BJ (cell line): ENCODE data around the gene PLEKHO2. TPM values are rescaled to one million over a fixed set of nuclear protein-coding genes. Genes with fewer than 3 reads are reported as not detected.

Experiments used
- CTCF ChIA-PET: fragments of 350-600 bp; formaldehyde crosslinking; extraction: SDS; loops from one replicate; lab custom pipeline; 2021; ENCODE audit warnings: antibody characterized with exemption, inconsistent platforms; lab: Yijun Ruan, JAX
- POLR2A ChIA-PET: fragments of 300-600 bp; sonication (Branson Sonifier 250); formaldehyde crosslinking; extraction: SDS; loops from one replicate; lab custom pipeline; 2021; ENCODE audit warnings: antibody characterized with exemption; lab: Charles Lee
- DNase-seq: peaks from one replicate; pipeline ENCODE4 v3.0.0-alpha.2; 2011; ENCODE audit warnings: low read depth
- H3K27me3 ChIP-seq: 2 replicates; pipeline ENCODE4 v1.6.0; 2011; ENCODE audit warnings: low read length; ENCODE audit not compliant: control insufficient read depth, insufficient read depth
- H3K36me3 ChIP-seq: 2 replicates; pipeline ENCODE4 v1.5.1; 2011; ENCODE audit warnings: low read length; ENCODE audit not compliant: control insufficient read depth, insufficient read depth
- H3K4me3 ChIP-seq: 2 replicates; pipeline ENCODE4 v1.5.1; 2011; ENCODE audit warnings: low read depth, mild to moderate bottlenecking, control low read depth, low read length
- polyA plus RNA-seq: library from polyadenylated mRNA; depleted of rRNA; stranded (reverse); fragments of >200 nt; gene quantifications from 2 replicates; pipeline ENCODE4 v1.2.3, GENCODE V29; 2011
- TF ChIP-seq, protein P1 (sequence below): IDR thresholded peaks from 2 replicates; pipeline ENCODE4 v1.5.1; 2011; ENCODE audit warnings: low read depth, mild to moderate bottlenecking, control low read depth, inconsistent platforms, low read length, moderate library complexity; ENCODE audit not compliant: insufficient read depth

Gene PLEKHO2
- polyA plus RNA-seq, 1 experiment, result 33.6 TPM

DNA sequence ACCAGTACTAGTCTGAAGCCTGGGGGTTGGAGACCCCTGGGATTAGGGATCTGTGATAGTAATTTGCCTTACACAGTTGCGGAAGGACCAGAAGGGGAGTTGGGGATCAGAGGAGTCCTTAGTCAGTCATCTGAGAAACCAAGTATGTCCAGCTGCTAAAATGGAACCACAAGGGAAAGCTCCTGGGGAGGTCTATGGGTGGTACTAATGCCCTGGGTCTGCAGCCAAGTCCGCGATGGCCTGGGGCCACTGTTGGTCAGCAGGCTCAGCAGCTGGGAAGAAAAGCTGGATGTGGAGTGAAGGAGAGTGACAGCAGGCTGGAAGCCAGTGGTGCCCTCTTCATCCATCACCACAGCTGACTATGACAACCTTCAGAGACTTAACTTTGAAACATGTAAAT, 67.8 kb downstream of the PLEKHO2 start:
- H3K4me3 ChIP-seq, result no peak overlapping the region
- DNase-seq, result no peak
- H3K27me3 ChIP-seq, result no peaks in the 10 kb centered on the region
- ChIA-PET CTCF (interaction anchor here (0.9 to 1.7 kb wide), 3 partner anchors 99 to 182 kb away, joined by 3 to 4 read pairs (median 4); no protein-coding TSS in a partner anchor), POLR2A (no interaction called here)
- H3K36me3 ChIP-seq, result no peaks in the 10 kb centered on the region; the same call in 1 of the 2 replicates
- TF ChIP-seq, protein P1, sequence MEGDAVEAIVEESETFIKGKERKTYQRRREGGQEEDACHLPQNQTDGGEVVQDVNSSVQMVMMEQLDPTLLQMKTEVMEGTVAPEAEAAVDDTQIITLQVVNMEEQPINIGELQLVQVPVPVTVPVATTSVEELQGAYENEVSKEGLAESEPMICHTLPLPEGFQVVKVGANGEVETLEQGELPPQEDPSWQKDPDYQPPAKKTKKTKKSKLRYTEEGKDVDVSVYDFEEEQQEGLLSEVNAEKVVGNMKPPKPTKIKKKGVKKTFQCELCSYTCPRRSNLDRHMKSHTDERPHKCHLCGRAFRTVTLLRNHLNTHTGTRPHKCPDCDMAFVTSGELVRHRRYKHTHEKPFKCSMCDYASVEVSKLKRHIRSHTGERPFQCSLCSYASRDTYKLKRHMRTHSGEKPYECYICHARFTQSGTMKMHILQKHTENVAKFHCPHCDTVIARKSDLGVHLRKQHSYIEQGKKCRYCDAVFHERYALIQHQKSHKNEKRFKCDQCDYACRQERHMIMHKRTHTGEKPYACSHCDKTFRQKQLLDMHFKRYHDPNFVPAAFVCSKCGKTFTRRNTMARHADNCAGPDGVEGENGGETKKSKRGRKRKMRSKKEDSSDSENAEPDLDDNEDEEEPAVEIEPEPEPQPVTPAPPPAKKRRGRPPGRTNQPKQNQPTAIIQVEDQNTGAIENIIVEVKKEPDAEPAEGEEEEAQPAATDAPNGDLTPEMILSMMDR, result no peak

GRCh38 chr15:64911311-64912186, 69.8 kb downstream of the PLEKHO2 start, which contains the start of gene ANKDD1A:
TSS of gene ANKDD1A (plus strand) at chr15:64911902. CDS start at chr15:64911931, 29 bp downstream.
- no peaks in the 10 kb centered on the region for H3K27me3 ChIP-seq
- POLR2A ChIA-PET, result no interaction called here
- TF ChIP-seq, protein P1, result no peak

GRCh38 chr15:64912379-64913325, 70.9 kb downstream of the PLEKHO2 start:
- Histone ChIP-seq H3K27me3 (no peaks in the 10 kb centered on the region), H3K36me3 (no peaks in the 10 kb centered on the region; the same call in 1 of the 2 replicates), H3K4me3 (no peak overlapping the region)
- TF ChIP-seq, protein P1, result no peak
- no peak for DNase-seq
- ChIA-PET POLR2A (interaction anchor here (0.5 kb wide), 1 partner anchor 24 kb away, joined by 10 read pairs; no protein-coding TSS in a partner anchor), CTCF (interaction anchor here (1.2 to 2.4 kb wide), 2 partner anchors 56 to 103 kb away, joined by 3 to 15 read pairs; no protein-coding TSS in a partner anchor)

More at GRCh38 chr15:64911311-64912186, 69.8 kb downstream of the PLEKHO2 start, which contains the start of gene ANKDD1A:
- Histone ChIP-seq H3K36me3 (no peaks in the 10 kb centered on the region; the same call in 1 of the 2 replicates), H3K4me3 (peak within 1 kb of the TSS; percentile 69)
- CTCF ChIA-PET, result interaction anchor here (0.6 to 2.4 kb wide), 3 partner anchors 26 to 158 kb away, joined by 3 to 15 read pairs (median 5); no protein-coding TSS in a partner anchor
- DNase-seq, result no peak

DNA sequence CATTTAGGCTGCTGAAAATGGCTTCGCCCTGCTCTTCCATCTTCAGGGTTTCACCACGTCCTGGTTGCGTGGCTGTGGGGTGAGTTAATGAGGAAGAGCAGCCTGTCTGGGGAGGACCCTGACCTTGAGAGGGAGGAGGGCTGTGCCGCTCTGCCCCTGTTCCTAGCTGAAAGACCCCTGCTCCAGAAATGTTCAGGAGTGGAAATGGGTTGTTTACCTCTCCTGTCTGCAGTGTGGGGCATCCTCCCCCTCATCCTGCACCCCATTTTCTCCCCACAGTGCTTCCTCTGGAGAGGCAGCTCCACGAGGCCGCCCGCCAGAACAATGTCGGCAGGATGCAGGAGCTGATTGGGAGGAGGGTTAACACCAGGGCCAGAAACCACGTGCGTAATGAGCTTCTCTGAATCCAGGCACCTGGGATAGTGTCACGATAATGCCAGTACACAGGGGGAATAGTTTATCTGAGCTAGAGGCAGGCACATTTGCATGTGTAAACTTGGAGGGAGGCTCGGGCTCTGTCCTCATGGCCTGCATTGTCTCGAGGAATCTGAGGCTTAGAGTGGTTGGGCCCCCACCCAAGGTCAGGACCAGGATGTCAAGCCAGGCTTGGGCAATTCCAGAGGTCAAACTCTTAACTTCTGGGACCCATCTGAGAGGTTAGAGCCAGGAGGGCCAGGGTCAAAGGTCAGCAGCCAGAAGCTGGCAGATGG, 74.0 kb downstream of the PLEKHO2 start:
- CTCF ChIA-PET, result interaction anchor here (0.9 to 1.9 kb wide), 4 partner anchors 10 to 188 kb away, joined by 3 to 9 read pairs (median 4); no protein-coding TSS in a partner anchor
- Histone ChIP-seq H3K4me3 (no peak overlapping the region), H3K27me3 (no peaks in the 10 kb centered on the region), H3K36me3 (no peaks in the 10 kb centered on the region; the same call in 1 of the 2 replicates)
- POLR2A ChIA-PET, result no interaction called here
- TF ChIP-seq, protein P1, result no peak
- DNase-seq, result no peak
